GOT3 (cell line): ENCODE results near the gene NRM.
"Not testable (repeated sequence)": the region's sequence is repeated elsewhere in the genome, so short reads cannot be mapped to it uniquely, and the experiment has no call there.

Source experiments
- DNase-seq: peaks from one replicate; lab custom pipeline; 2025; ENCODE audit warnings: mixed read lengths; lab: John Stamatoyannopoulos, UW

Gene NRM

GRCh38 chr6:30719791-30720737 is 29.3 kb upstream of the NRM start, which contains the start of gene TUBB:
TUBB (plus strand) TSS chr6:30720352; CDS start chr6:30720507, 155 bp downstream.
- DNase-seq, result peak; percentile 86

DNA sequence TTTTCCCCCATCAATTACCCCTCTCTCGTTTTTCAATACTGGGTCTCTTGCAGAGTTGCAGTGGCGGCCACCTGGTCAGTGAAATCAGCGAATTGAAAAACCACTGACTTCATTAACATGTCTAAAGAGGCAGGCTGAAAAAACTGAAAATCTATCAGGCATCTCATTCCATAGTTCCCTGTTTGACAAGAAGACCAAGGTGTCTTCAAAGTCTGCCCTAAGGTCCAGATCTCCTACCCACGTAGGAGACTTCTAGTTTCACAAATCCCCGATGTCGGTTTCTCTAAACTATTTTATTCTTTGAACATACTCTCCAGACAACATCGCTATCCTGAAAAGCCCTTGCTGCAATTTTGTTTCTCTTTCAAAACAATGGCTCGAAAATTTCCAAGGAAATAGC is 28.6 kb upstream of the NRM start:
- DNase-seq, result no peak

- not testable (repeated sequence) for DNase-seq
These were observed 27.3 kb upstream of the NRM start for GRCh38 chr6:30717845-30718720.

- DNase-seq, result peak; percentile 98
These were observed 26.5 kb upstream of the NRM start, which contains the start of gene MDC1 for GRCh38 chr6:30717129-30717844. MDC1 (minus strand) TSS chr6:30717281; CDS start chr6:30715175, 2,106 bp downstream.

GRCh38 chr6:30716879-30717128 is 26.0 kb upstream of the NRM start:
- DNase-seq, result no peak

DNA sequence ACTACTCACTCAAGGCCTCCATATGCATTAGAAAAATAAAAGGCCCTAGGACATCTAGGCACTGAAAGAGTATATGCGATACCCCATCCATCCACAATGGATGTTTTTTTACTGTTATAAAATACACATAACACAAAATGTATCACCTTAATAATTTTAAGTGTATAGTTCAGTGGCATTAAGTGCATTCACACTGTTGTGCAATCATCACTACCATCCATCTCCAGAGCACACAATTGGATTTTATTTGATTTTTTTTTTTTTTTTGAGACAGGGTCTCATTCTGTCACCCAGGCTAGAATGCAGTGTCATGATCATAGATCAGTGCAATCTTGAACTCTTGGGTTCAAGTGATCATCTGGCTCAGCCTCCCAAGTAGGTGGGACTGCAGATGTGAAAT is 23.5 kb upstream of the NRM start:
- DNase-seq, result no peak

DNA sequence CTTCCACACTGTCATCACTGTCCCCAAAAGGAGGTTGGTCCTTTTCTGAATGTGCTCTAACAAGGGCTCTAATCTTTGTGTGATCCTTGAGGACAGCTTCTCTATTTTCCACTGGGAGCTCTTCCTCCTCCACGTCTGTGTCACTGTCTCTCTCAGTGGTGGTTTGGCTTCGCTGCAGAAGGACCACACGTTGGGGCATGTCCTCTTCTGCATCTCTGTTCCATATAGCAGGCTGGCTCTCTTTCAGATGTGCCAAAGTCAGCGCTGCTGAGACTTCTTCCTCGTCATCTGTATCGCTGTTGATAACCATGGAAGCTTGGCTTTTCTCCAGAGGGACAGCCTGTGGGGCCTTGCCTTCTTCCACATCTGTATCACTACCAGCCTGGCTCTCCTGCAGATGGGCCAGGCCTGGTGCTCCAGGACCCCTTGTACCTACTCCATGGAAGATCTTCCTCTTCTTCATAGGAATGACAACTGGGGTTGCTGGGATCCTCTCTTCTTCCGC is 21.7 kb upstream of the NRM start:
- DNase-seq, result no peak

GRCh38 chr6:30711758-30712380 is 21.1 kb upstream of the NRM start:
- no peak for DNase-seq

DNA sequence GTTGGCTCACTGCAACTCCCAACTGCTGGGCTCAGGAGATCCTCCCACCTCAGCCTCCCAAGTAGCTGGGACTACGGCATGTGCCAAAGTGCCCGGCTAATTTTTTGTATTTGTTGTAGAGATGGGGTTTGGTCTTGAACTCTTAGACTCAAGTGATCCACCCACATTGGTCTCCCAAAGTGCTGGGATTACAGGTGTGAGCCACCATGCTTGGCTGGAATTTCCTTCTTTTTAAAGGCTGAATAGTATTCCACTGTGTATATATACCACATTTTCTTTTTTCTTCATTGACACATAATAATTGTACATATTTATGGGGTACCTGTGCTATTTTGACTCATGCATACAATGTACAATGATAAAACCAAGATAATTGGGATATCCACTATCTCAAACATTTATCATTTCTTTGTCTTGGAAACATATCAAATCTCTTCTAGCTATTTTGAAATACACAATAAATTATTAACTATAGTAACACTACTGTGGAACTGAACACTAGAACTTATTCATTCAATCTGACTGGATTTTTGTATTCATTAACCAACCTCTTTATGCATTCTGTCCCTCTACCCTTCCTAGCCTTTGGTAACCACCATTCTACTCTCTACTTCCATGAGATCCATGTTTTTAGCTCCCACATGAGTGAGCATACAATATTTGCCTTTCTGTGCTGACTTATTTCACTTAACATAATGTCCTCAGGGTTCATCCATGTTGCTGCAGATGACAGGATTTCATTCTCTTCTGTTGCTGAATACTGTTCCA is 18.5 kb upstream of the NRM start:
- DNase-seq, result no peak

DNA sequence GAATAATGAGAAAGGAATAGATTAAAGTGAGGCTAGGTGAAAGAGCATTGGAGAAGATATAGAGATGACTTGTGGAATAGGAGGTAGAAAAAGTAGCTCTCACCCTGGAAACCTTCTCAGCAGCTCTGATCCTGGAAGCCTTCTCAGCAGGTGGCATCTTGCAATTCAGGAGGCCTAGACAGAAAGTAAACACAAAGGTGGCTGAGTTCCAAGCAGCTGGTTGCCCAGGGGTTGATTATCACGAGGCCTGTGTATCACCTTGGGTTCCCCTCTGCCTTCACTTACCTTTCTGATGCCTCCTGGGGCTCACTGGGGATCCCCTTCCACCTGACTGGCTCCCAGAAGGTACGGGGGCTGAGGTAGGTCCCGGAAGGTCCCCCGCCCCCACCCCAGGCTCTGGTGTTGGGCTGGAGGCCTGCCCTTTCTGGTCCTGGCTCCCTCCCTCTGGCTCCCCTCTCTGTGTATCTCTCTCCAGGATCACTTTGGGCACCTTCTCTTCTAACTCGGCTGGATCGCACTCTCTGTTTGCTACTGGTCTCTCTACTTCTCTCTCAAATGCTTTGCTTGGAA is 16.6 kb upstream of the NRM start:
- no peak for DNase-seq

- DNase-seq, result no peak
These were observed 14.8 kb upstream of the NRM start for GRCh38 chr6:30705620-30706019.

DNA sequence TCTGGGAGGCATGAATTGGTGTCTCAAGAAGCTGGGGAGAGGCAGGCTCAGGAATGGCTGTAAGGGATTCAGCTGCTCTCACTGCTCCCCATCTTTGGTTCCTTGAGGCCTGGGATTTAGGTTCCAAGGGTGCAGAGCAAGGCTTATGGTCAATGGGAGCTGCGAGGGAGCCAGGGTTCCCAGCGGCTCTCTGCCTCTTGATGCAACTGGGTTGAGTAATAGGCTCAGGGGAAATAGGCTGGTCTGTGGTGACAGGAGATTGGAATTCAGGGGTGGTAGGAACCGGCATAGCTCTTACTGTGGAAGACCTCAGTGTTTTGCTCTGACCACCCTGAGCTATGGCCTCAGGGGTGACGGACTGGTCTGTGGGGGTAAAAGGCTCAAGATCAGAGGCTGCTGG is 13.0 kb upstream of the NRM start:
- no peak for DNase-seq

GRCh38 chr6:30703011-30703410 is 12.2 kb upstream of the NRM start:
- DNase-seq, result no peak

DNA sequence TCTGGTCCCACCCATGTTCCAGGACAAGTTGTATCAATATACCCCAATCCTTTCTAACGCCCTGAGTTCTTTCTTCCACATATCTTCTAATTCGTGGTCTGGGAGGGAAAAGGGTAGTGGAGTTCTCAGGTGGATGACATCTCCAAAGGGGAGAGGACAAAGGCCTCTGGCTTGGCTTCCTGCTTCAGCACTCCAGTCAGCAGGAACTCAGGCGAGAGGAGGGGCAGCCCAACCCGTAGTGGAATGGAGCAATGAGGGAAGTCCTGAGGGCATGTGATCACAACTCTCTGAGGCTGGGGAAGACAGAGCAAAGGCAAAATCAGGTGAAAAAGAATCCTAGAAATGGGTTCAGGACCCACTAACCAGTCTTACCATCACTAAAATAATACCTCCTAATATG is 9.6 kb upstream of the NRM start:
- DNase-seq, result no peak

GRCh38 chr6:30696432-30696831 is 5.6 kb upstream of the NRM start:
- DNase-seq, result no peak

DNA sequence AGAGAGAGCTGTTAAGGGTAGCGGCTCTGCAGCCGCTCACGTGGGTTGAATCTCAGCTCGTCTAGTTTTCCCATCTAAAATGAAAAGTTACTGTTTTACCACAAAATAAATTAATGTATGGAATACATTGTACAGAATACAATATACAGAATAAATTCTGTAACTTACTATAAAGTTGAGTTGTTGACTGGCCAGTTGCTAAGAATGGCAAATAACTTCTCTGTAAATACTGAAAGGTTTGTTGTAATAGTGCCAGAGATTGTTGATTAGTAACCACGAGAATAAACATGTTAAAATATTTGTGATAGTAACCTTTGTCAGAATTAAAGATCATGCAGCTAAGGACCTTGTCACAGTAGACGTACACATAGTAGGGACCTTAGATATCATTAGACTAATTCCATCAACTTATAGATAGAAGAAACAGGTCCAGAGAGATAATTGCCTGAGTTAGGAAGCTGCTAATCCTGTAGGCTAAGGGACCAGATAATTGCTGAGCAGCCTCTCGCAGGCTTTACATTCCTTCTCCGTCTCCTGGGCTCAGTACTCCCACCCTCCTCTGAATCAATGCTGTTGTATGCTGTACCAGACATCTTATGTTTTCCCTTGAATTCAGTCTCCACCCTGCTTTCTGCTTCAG is 544 bp upstream of the NRM start:
- DNase-seq, result no peak

DNA sequence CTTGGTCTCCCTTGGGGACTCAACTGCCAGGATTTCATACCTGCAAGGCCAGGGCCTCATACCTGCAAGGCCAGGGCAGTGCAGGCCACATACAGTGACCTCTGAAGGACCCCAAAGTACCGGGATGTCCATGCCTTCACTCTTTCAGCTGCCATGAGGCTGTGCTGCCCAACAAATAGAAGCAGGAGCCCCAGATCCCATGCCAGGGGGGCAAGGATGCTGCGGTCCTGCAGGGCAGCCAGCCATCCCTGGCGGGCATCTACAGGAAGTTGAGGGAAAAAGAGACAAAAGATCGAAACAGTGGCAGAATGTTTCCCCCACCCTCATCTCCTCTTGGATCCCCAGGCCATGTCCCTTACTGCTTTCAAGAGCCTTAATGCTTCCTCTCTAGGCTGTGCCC is 799 bp downstream of the NRM start:
- DNase-seq, result no peak

GRCh38 chr6:30689022-30689865 is 1.5 kb downstream of the NRM start:
- DNase-seq, result no peak

DNA sequence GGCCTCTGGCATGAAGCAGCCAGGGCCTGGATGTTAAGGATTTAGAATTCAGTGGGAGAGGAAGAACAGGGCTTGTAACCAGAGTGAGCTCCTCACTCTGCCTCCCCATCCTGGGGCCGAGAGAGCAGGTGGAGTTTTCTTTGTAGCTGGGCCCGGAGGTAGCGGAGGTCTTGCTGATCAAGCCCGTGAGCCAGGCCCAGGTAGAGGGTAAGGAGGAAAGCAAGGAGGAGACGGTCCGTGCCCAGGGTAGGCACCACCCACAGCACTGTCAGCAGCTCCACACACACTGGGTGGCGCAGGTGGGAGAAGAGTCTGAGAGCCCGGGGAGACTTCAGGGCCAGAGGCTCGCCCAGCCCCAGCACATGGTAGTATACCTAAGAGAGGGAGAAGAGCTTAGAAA is 2.2 kb downstream of the NRM start:
- DNase-seq, result no peak
